ENCODE data around the gene PCDHA10. TPM values are rescaled to one million over a fixed set of nuclear protein-coding genes. Genes with fewer than 3 reads are reported as not detected.
"Not testable (repeated sequence)": the region's sequence is repeated elsewhere in the genome, so short reads cannot be mapped to it uniquely, and the experiment has no call there.

Gene PCDHA10
- total and polyA plus RNA-seq, 10 donors, result 0.02 to 1.4 (median 0.57) TPM; not detected in 1

- intact Hi-C loops (cut with DNase I; ENCODE audit: low total_unique reads), result no loop called here
- DNase-seq, result no peak
- Histone ChIP-seq H3K4me3 (peak overlapping the region in 2 of 8 donors; percentile 21 to 35), H3K9me3 (peaks cover 0 to 41% (median 25%) of the 10 kb centered on the region in 8 donors), H3K36me3 (no peaks in the 10 kb centered on the region), H3K4me1 (no peaks in the 10 kb centered on the region), H3K27me3 (replicated peaks in 1 of 7) (peaks cover 0 to 82% (median 11%) of the 10 kb centered on the region in 7 donors), H3K27ac (no peak overlapping the region)
- TF ChIP-seq POLR2A (IDR thresholded peaks at IDR 0.05) (no peak), POLR2AphosphoS5 (IDR thresholded peaks at IDR 0.05) (no peak), CTCF (IDR thresholded peaks at IDR 0.05 in 8 of 11, conservative IDR thresholded peaks at IDR 0.05 in 3 of 11) (peak in 1 of 11 experiments; percentile 12)
- WGBS, 5 donors, result 51 to 65% (median 60%) methylated on average over 5 of the region's 5 CpGs
Measured at GRCh38 chr5:140869555-140869886, 13.8 kb downstream of the PCDHA10 start.

- WGBS, 5 donors, result 49 to 63% (median 55%) methylated on average over 75 to 114 of the region's 114 CpGs
- Histone ChIP-seq H3K4me1 (no peaks in the 10 kb centered on the region), H3K36me3 (no peaks in the 10 kb centered on the region), H3K27me3 (replicated peaks in 1 of 7) (peaks cover 0 to 86% (median 12%) of the 10 kb centered on the region in 7 donors), H3K27ac (no peak overlapping the region), H3K4me3 (no peak overlapping the region), H3K9me3 (peaks cover 0 to 46% (median 29%) of the 10 kb centered on the region in 8 donors)
- TF ChIP-seq POLR2A (IDR thresholded peaks at IDR 0.05), result no peak
- no peak for TF ChIP-seq CTCF (IDR thresholded peaks at IDR 0.05 in 8 of 11, conservative IDR thresholded peaks at IDR 0.05 in 3 of 11)
- no peak for TF ChIP-seq POLR2AphosphoS5 (IDR thresholded peaks at IDR 0.05)
- intact Hi-C loops (cut with DNase I; ENCODE audit: low total_unique reads), result no loop called here
- DNase-seq, result no peak
Measured at GRCh38 chr5:140870221-140871201, 14.8 kb downstream of the PCDHA10 start.

GRCh38 chr5:140875085-140876065 is 19.7 kb downstream of the PCDHA10 start, which contains the start of gene PCDHA12:
Gene PCDHA12 (plus strand): TSS chr5:140875308. CDS start chr5:140875473, 165 bp downstream.
- intact Hi-C loops (cut with DNase I; ENCODE audit: low total_unique reads), result no loop called here
- no peak within 1 kb of the TSS for H3K27ac ChIP-seq
- no peak for DNase-seq
- no peak for TF ChIP-seq CTCF (IDR thresholded peaks at IDR 0.05 in 8 of 11, conservative IDR thresholded peaks at IDR 0.05 in 3 of 11)
- 20 to 32% (median 22%) methylated on average over 36 to 47 of the region's 47 CpGs for WGBS, 5 donors
- H3K9me3 ChIP-seq, result peaks cover 0 to 65% (median 36%) of the 10 kb centered on the region in 8 donors
- no peaks in the 10 kb centered on the region for H3K4me1 ChIP-seq
- peak within 1 kb of the TSS in 2 of 8 donors; percentile 3 to 27 for H3K4me3 ChIP-seq
- H3K27me3 ChIP-seq (replicated peaks in 1 of 7), result peaks cover 0 to 92% (median 20%) of the 10 kb centered on the region in 7 donors
- no peaks in the 10 kb centered on the region for H3K36me3 ChIP-seq

- DNase-seq; H3K27ac ChIP-seq; intact Hi-C loops (cut with DNase I; ENCODE audit: low total_unique reads); H3K4me1 ChIP-seq; H3K4me3 ChIP-seq; H3K36me3 ChIP-seq: not testable (repeated sequence)
- H3K27me3 ChIP-seq (replicated peaks in 1 of 7), result peaks cover 0 to 91% (median 12%) of the 10 kb centered on the region in 7 donors
- WGBS, 5 donors, result 43 to 62% (median 49%) methylated on average over 76 to 80 of the region's 80 CpGs
- peaks cover 0 to 64% (median 25%) of the 10 kb centered on the region in 8 donors for H3K9me3 ChIP-seq
Measured at GRCh38 chr5:140876541-140877261, 21.0 kb downstream of the PCDHA10 start.
